SK-N-SH (cell line): ENCODE measurements around the gene TEAD4. TPM values are rescaled to one million over a fixed set of nuclear protein-coding genes. Genes with fewer than 3 reads are reported as not detected.

Experiments
- CTCF ChIA-PET: fragments of 300-600, 350-600 bp; formaldehyde crosslinking; extraction: SDS; loops from one replicate; lab custom pipeline; 2021; lab: Yijun Ruan, JAX
- POLR2A ChIA-PET: fragments of 350-600 bp; sonication (Branson Sonifier 250); formaldehyde crosslinking; extraction: SDS; loops from one replicate; lab custom pipeline; 2020; ENCODE audit warnings: antibody characterized with exemption, inconsistent platforms; lab: Yijun Ruan, JAX
- DNase-seq: peaks from one replicate; pipeline ENCODE4 v3.0.0; 2012
- H2AFZ ChIP-seq: fragments of 200-600 bp; sonication (generic); 2 replicates; pipeline ENCODE4 v1.8.1; 2016; ENCODE audit warnings: antibody characterized with exemption, mild to moderate bottlenecking, low read depth
- H3F3A ChIP-seq: fragments of 200-600 bp; sonication (generic); replicated peaks from 2 replicates; pipeline ENCODE3; 2016; ENCODE audit warnings: antibody characterized with exemption, mild to moderate bottlenecking; ENCODE audit not compliant: insufficient read depth
- H3K27ac ChIP-seq, 2 experiments: fragments of 200-500 bp in 1 of 2; fragments of 200-600 bp in 1 of 2; sonication (Bioruptor generic) in 1 of 2; sonication (generic), shearing (Covaris generic) in 1 of 2; 2 replicates each; pipeline versions ENCODE4 v1.5.1 to v1.6.1; 2014 to 2016; ENCODE audit warnings: low read depth in 2 of 2, inconsistent platforms in 1 of 2, low read length in 1 of 2, mild to moderate bottlenecking in 1 of 2, mixed read lengths in 1 of 2
- H3K27me3 ChIP-seq: fragments of 200-600 bp; sonication (generic), shearing (Covaris generic); 2 replicates; pipeline ENCODE4 v1.6.1; 2016; ENCODE audit warnings: mixed run types; ENCODE audit not compliant: insufficient read depth
- H3K36me3 ChIP-seq, 2 experiments: fragments of 200-500 bp in 1 of 2; fragments of 200-600 bp in 1 of 2; sonication (Bioruptor generic) in 1 of 2; sonication (generic) in 1 of 2; replicated peaks in 1 of 2; 2 replicates each; pipeline versions ENCODE3 to v1.5.1; 2014 to 2016; ENCODE audit warnings: low read length in 1 of 2, mild to moderate bottlenecking in 1 of 2; ENCODE audit not compliant: insufficient read depth in 2 of 2, control insufficient read depth in 1 of 2
- H3K4me1 ChIP-seq, 2 experiments: fragments of 200-500 bp in 1 of 2; fragments of 200-600 bp in 1 of 2; sonication (Bioruptor generic) in 1 of 2; sonication (generic), shearing (Covaris generic) in 1 of 2; 2 replicates each; pipeline versions ENCODE4 v1.5.1 to v1.6.1; 2014 to 2016; ENCODE audit warnings: low read depth in 1 of 2, low read length in 1 of 2, mixed run types in 1 of 2; ENCODE audit not compliant: insufficient read depth in 2 of 2, control insufficient read depth in 1 of 2
- H3K4me2 ChIP-seq: fragments of 200-600 bp; sonication (generic), shearing (Covaris generic); 2 replicates; pipeline ENCODE4 v1.6.1; 2017; ENCODE audit warnings: mixed run types
- H3K4me3 ChIP-seq, 2 experiments: fragments of 200-500 bp in 1 of 2; fragments of 200-600 bp in 1 of 2; sonication (Bioruptor generic) in 1 of 2; sonication (generic), shearing (Covaris generic) in 1 of 2; 2 replicates each; pipeline versions ENCODE4 v1.5.1 to v1.8.1; 2014 to 2016; ENCODE audit warnings: low read depth in 2 of 2, inconsistent platforms in 1 of 2, low read length in 1 of 2, mild to moderate bottlenecking in 1 of 2, mixed read lengths in 1 of 2, moderate library complexity in 1 of 2
- H3K79me2 ChIP-seq: fragments of 200-600 bp; sonication (generic); 2 replicates; pipeline ENCODE4 v1.8.1; 2017; ENCODE audit warnings: mild to moderate bottlenecking; ENCODE audit not compliant: insufficient read depth
- H3K9ac ChIP-seq: fragments of 200-600 bp; sonication (generic); 2 replicates; pipeline ENCODE4 v1.6.1; 2017; ENCODE audit warnings: mixed run types
- H3K9me2 ChIP-seq: fragments of 200-600 bp; sonication (generic); 2 replicates; pipeline ENCODE4 v1.6.1; 2017; ENCODE audit warnings: mixed run types
- H3K9me3 ChIP-seq: fragments of 200-600 bp; sonication (generic); 2 replicates; pipeline ENCODE4 v1.6.1; 2017; ENCODE audit warnings: mixed run types, mild to moderate bottlenecking, moderate library complexity
- H4K20me1 ChIP-seq: fragments of 200-600 bp; sonication (generic); 2 replicates; pipeline ENCODE4 v1.6.1; 2017; ENCODE audit warnings: mild to moderate bottlenecking, mixed run types; ENCODE audit not compliant: insufficient read depth
- CTCF ChIP-seq: fragments of 200-600 bp; sonication (generic); IDR thresholded peaks from 2 replicates; pipeline ENCODE4 v1.6.1; 2017; ENCODE audit warnings: antibody characterized with exemption, mild to moderate bottlenecking, moderate library complexity
- ELF1 ChIP-seq: IDR thresholded peaks from 2 replicates; pipeline ENCODE4 v1.4.0; 2012
- EP300 ChIP-seq, 2 experiments: IDR thresholded peaks; 2 replicates each; pipeline versions ENCODE4 v1.4.0 to v1.6.1; 2012; ENCODE audit warnings: borderline replicate concordance in 1 of 2, low read depth in 1 of 2, low read length in 1 of 2
- EZH2phosphoT487 ChIP-seq: fragments of 200-600 bp; sonication (generic); IDR thresholded peaks from 2 replicates; pipeline ENCODE4 v1.6.1; 2017; ENCODE audit warnings: low read depth, mixed run types, mild to moderate bottlenecking, antibody characterized with exemption, moderate library complexity, borderline replicate concordance
- FOXJ3 ChIP-seq: sonication (generic); formaldehyde crosslinking; IDR thresholded peaks from 2 replicates; pipeline ENCODE4 v1.5.1; 2020; ENCODE audit warnings: mild to moderate bottlenecking, missing genetic modification reagents
- FOXM1 ChIP-seq: IDR thresholded peaks from 2 replicates; pipeline ENCODE4 v1.4.0; 2012; ENCODE audit warnings: low read depth, mild to moderate bottlenecking
- GABPA ChIP-seq: IDR thresholded peaks from 2 replicates; pipeline ENCODE4 v1.4.0; 2012; ENCODE audit warnings: low read depth, mild to moderate bottlenecking
- GATA2 ChIP-seq: sonication (generic); formaldehyde crosslinking; IDR thresholded peaks from 2 replicates; pipeline ENCODE4 v1.5.0; 2020; ENCODE audit warnings: mild to moderate bottlenecking, missing genetic modification reagents
- JUND ChIP-seq: IDR thresholded peaks from 2 replicates; pipeline ENCODE4 v1.4.0; 2012
- MAX ChIP-seq: IDR thresholded peaks from 2 replicates; pipeline ENCODE4 v1.4.0; 2012; ENCODE audit warnings: low read depth
- MEF2A ChIP-seq: IDR thresholded peaks from 2 replicates; pipeline ENCODE4 v1.4.0; 2012; ENCODE audit warnings: low read depth, borderline replicate concordance
- MXI1 ChIP-seq: IDR thresholded peaks from 2 replicates; pipeline ENCODE4 v1.6.1; 2012; ENCODE audit warnings: mild to moderate bottlenecking, low read depth, low read length, improper control_type of control experiment
- NFIC ChIP-seq: IDR thresholded peaks from 2 replicates; pipeline ENCODE4 v1.4.0; 2012; ENCODE audit warnings: borderline replicate concordance
- NRF1 ChIP-seq: IDR thresholded peaks from 2 replicates; pipeline ENCODE4 v1.6.1; 2012; ENCODE audit warnings: low read depth, mild to moderate bottlenecking, low read length
- PBX3 ChIP-seq: IDR thresholded peaks from 2 replicates; pipeline ENCODE4; 2012
- POLR2AphosphoS5 ChIP-seq: IDR thresholded peaks from 2 replicates; pipeline ENCODE4 v1.6.1; 2012; ENCODE audit warnings: low read depth, low read length
- RAD21 ChIP-seq: IDR thresholded peaks from 2 replicates; pipeline ENCODE4 v1.6.1; 2012; ENCODE audit warnings: mild to moderate bottlenecking, low read length
- RCOR1 ChIP-seq: fragments of 150-350 bp; IDR thresholded peaks from 2 replicates; pipeline ENCODE4 v1.6.1; 2017; ENCODE audit warnings: antibody characterized with exemption, low read length
- SMC3 ChIP-seq: IDR thresholded peaks from 2 replicates; pipeline ENCODE4 v1.6.1; 2012; ENCODE audit warnings: low read depth, low read length, improper control_type of control experiment
- TAF1 ChIP-seq: IDR thresholded peaks from 2 replicates; pipeline ENCODE4 v1.6.1; 2012; ENCODE audit warnings: low read depth, mild to moderate bottlenecking, low read length, moderate library complexity, borderline replicate concordance
- TEAD4 ChIP-seq: IDR thresholded peaks from 2 replicates; pipeline ENCODE4 v1.4.0; 2012; ENCODE audit warnings: mild to moderate bottlenecking, borderline replicate concordance; ENCODE audit not compliant: insufficient read depth
- USF1 ChIP-seq: IDR thresholded peaks from 2 replicates; pipeline ENCODE4 v1.4.0; 2012; ENCODE audit warnings: low read depth, borderline replicate concordance
- YY1 ChIP-seq: IDR thresholded peaks from 2 replicates; pipeline ENCODE4 v1.4.0; 2012; ENCODE audit warnings: low read depth, mild to moderate bottlenecking
- ZBTB33 ChIP-seq: IDR thresholded peaks from 2 replicates; pipeline ENCODE4 v1.4.0; 2012; ENCODE audit warnings: low read depth, borderline replicate concordance
- WGBS: methylation state at CpG from one replicate; pipeline ENCODE4 v1.1.6; 2017; ENCODE audit warnings: low lambda C conversion rate; 5-methylcytosine and 5-hydroxymethylcytosine counted together
- polyA plus RNA-seq, 3 experiments: library from polyadenylated mRNA; depleted of rRNA; stranded (reverse); fragments of >200 nt; gene quantifications; 2 replicates each; pipeline ENCODE4 v1.2.3, GENCODE V29; 2012

TEAD4 gene
- polyA plus RNA-seq (2012; rRNA removed), result 21.1 and 27.1 TPM in 2 replicates
- 14.2 and 18.4 TPM in 2 replicates for polyA plus RNA-seq (2012; cell fraction: cytosol; rRNA removed)
- 37.3 and 49.2 TPM in 2 replicates for polyA plus RNA-seq (2012; cell fraction: nucleus; rRNA removed)

GRCh38 chr12:2959192-2959504 is at the start of gene TEAD4:
Gene TEAD4 (plus strand): TSS chr12:2959397.
- peaks cover 17 to 22% of the 10 kb centered on the region in 2 experiments for H3K4me1 ChIP-seq
- H3K9me2 ChIP-seq, result no peaks in the 10 kb centered on the region
- ChIA-PET POLR2A (interaction anchor here (1.1 to 1.2 kb wide), 2 partner anchors 69 to 82 kb away, joined by 3 read pairs; partner anchors contain the start of genes FOXM1, RHNO1 and TULP3), CTCF (interaction anchor here (0.8 to 1.9 kb wide), 3 partner anchors 15 to 128 kb away, joined by 3 to 8 read pairs (median 3); no protein-coding TSS in a partner anchor)
- peak within 1 kb of the TSS; percentile 66 to 80 for H3K4me3 ChIP-seq
- peak within 1 kb of the TSS; percentile 94 for H2AFZ ChIP-seq
- H3K79me2 ChIP-seq, result peaks cover 35% of the 10 kb centered on the region
- 9% methylated on average over 4 of the region's 50 CpGs for WGBS
- no peaks in the 10 kb centered on the region for H3K9me3 ChIP-seq
- no peaks in the 10 kb centered on the region for H3K27me3 ChIP-seq
- peak; percentile 94 for DNase-seq
- no peaks in the 10 kb centered on the region for H3K36me3 ChIP-seq
- H4K20me1 ChIP-seq, result peaks cover 25% of the 10 kb centered on the region; the same call in 1 of the 2 replicates
- peak within 1 kb of the TSS; percentile 92 for H3K4me2 ChIP-seq
- H3K9ac ChIP-seq, result peak within 1 kb of the TSS; percentile 77
- peak within 1 kb of the TSS; percentile 77 to 82 for H3K27ac ChIP-seq
- TF ChIP-seq TAF1 (0 out of 2 replicates have a peak, but pooled peaks have one; percentile 46), FOXJ3 (CRISPR knock-in tag) (no peak), ZBTB33 (no peak), MAX (peak; percentile 79), EP300 (IDR thresholded peaks at IDR 0.05; ENCODE audit: borderline replicate concordance in 1 of 2, low read depth in 1 of 2, low read length in 1 of 2) (peak in 1 of 2 experiments; percentile 4; a peak in 1 of 4 replicates), TEAD4 (peak; percentile 97), RCOR1 (0 out of 2 replicates have a peak, but pooled peaks have one; percentile 21), POLR2AphosphoS5 (0 out of 2 replicates have a peak, but pooled peaks have one; percentile 8)
- H3F3A ChIP-seq, result peaks cover 20% of the 10 kb centered on the region

- Histone ChIP-seq H4K20me1 (no peaks in the 10 kb centered on the region), H3K27ac (peak overlapping the region in 1 of 2 experiments; percentile 11; a peak in 1 of 4 replicates), H3K27me3 (no peaks in the 10 kb centered on the region), H3K36me3 (peaks cover 4 to 51% of the 10 kb centered on the region in 2 experiments), H3K9me3 (no peaks in the 10 kb centered on the region), H3K9ac (no peak overlapping the region), H3K4me1 (no peaks in the 10 kb centered on the region; a peak in 1 of 4 replicates), H3K9me2 (no peaks in the 10 kb centered on the region), H3F3A (peaks cover 7% of the 10 kb centered on the region), H3K4me3 (no peak overlapping the region), H2AFZ (no peak overlapping the region), H3K4me2 (no peak overlapping the region), H3K79me2 (peaks cover 24% of the 10 kb centered on the region)
- no peak for DNase-seq
- ChIA-PET CTCF (interaction anchor here (1.2 to 1.4 kb wide), 3 partner anchors 32 to 122 kb away, joined by 3 to 9 read pairs (median 3); no protein-coding TSS in a partner anchor), POLR2A (no interaction called here)
- WGBS, result 90% methylated on average over 3 of the region's 3 CpGs
- TF ChIP-seq JUND, result no peak
- TF ChIP-seq GABPA, result no peak
- no peak for TF ChIP-seq NRF1
- no peak for TF ChIP-seq PBX3
- TF ChIP-seq POLR2AphosphoS5, result no peak
- TF ChIP-seq FOXJ3 (CRISPR knock-in tag), result no peak
- no peak for TF ChIP-seq CTCF
- no peak for TF ChIP-seq GATA2
- TF ChIP-seq NFIC, result no peak
- TF ChIP-seq SMC3, result no peak
- no peak for TF ChIP-seq RCOR1
- no peak for TF ChIP-seq USF1
- no peak for TF ChIP-seq RAD21
- TF ChIP-seq EZH2phosphoT487, result no peak
- TF ChIP-seq YY1, result no peak
- no peak for TF ChIP-seq MXI1
- TF ChIP-seq ELF1, result no peak
- no peak for TF ChIP-seq MEF2A
- TF ChIP-seq FOXM1, result no peak
Measured at GRCh38 chr12:2912216-2912575, 47.0 kb upstream of the TEAD4 start.
